Progenitor cell of endocrine pancreas (in vitro differentiated cells): Measurements from ENCODE around the gene MS4A10. TPM values are rescaled to one million over a fixed set of nuclear protein-coding genes. Genes with fewer than 3 reads are reported as not detected.

Experiments used
- DNase-seq: peaks from one replicate; pipeline ENCODE4 v3.0.0; 2021; ENCODE audit warnings: low spot score; ENCODE audit not compliant: unreplicated experiment
- H3K27ac Mint-ChIP-seq: 2 replicates; pipeline ENCODE4 v1.8.0; 2021; ENCODE audit warnings: mild to moderate bottlenecking, moderate library complexity, mixed read lengths
- H3K27me3 Mint-ChIP-seq: 2 replicates; pipeline ENCODE4 v1.8.0; 2021; ENCODE audit warnings: mixed read lengths
- H3K36me3 Mint-ChIP-seq: 2 replicates; pipeline ENCODE4 v1.8.0; 2022; ENCODE audit warnings: mixed read lengths; ENCODE audit not compliant: insufficient read depth
- H3K4me1 Mint-ChIP-seq: 2 replicates; pipeline ENCODE4 v1.8.0; 2021; ENCODE audit warnings: low read depth, mixed read lengths
- H3K4me3 Mint-ChIP-seq: 2 replicates; pipeline ENCODE4 v1.8.0; 2021; ENCODE audit warnings: low read depth, mild to moderate bottlenecking, moderate library complexity, mixed read lengths
- H3K9me3 Mint-ChIP-seq: 2 replicates; pipeline ENCODE4 v1.8.0; 2021; ENCODE audit warnings: low read depth, mixed read lengths
- total RNA-seq: library from RNA; stranded (reverse); gene quantifications from 2 replicates; pipeline ENCODE4 v1.2.1, GENCODE V29; 2021
- TF ChIP-seq, protein P1 (sequence below): fragments of 200-600 bp; sonication (generic); IDR thresholded peaks from one replicate; pipeline ENCODE4 v1.5.0; 2021; ENCODE audit warnings: antibody characterized with exemption, mild to moderate bottlenecking; ENCODE audit not compliant: unreplicated experiment

Gene MS4A10
- total RNA-seq, 1 donor from 2014 or later, result not detected

DNA sequence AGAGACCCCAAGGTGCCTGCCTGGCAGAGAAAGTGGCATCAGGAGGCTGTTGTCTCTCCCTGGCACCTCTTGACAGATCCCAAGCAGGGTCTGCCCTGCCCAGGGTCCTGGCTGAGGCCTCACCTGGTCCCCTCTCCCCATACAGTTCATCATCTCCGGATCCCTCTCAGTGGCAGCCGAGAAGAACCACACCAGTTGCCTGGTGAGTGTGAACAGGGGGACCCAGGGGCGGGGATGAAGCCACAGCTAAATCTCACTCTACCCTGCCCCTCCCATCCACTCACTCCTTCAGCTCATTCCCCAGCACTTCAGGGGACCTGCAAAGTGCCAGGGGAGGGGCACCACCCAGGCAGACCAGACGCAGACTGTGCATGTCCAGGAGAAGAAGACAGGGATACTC is 14.0 kb upstream of the MS4A10 start:
- TF ChIP-seq, protein P1, sequence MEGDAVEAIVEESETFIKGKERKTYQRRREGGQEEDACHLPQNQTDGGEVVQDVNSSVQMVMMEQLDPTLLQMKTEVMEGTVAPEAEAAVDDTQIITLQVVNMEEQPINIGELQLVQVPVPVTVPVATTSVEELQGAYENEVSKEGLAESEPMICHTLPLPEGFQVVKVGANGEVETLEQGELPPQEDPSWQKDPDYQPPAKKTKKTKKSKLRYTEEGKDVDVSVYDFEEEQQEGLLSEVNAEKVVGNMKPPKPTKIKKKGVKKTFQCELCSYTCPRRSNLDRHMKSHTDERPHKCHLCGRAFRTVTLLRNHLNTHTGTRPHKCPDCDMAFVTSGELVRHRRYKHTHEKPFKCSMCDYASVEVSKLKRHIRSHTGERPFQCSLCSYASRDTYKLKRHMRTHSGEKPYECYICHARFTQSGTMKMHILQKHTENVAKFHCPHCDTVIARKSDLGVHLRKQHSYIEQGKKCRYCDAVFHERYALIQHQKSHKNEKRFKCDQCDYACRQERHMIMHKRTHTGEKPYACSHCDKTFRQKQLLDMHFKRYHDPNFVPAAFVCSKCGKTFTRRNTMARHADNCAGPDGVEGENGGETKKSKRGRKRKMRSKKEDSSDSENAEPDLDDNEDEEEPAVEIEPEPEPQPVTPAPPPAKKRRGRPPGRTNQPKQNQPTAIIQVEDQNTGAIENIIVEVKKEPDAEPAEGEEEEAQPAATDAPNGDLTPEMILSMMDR, result no peak
- H3K4me1 Mint-ChIP-seq, result peaks cover 2% of the 10 kb centered on the region
- H3K27me3 Mint-ChIP-seq, result peaks cover 34% of the 10 kb centered on the region
- no peaks in the 10 kb centered on the region for H3K36me3 Mint-ChIP-seq
- no peaks in the 10 kb centered on the region for H3K9me3 Mint-ChIP-seq
- H3K4me3 Mint-ChIP-seq, result no peak overlapping the region
- no peak for DNase-seq
- H3K27ac Mint-ChIP-seq, result no peak overlapping the region

DNA sequence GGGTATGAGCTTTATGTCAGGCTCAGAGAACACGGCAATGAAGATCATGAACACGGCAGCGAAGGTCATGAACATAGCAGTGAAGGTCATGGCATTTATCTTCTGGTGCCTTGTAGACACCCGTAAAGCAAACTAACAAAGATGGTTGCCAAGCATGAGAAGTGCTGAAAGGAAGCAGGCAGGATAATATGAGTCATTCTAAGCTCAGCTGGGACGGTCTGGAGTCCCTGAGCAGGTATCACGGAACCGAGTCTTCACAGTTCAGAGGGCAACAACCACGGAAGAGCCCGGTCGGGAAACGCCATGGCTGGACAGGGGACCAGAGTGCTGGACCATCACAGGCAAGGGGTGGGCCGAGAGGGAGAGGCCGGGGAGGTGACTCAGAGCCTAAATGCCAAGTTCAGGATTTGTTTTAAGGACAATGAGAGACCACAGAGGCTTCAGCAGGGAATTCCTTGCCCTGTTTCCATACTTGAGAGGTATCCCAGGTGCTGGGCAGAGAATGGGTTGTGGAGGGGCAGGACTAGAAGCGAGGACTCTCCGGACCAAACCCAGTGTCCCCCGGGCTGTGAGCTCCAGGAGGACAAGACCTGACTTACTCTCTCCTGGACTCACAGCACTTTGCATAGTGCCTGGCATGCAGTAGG is 13.1 kb upstream of the MS4A10 start:
- Mint-ChIP-seq H3K4me1 (peaks cover 2% of the 10 kb centered on the region), H3K9me3 (no peaks in the 10 kb centered on the region), H3K36me3 (no peaks in the 10 kb centered on the region), H3K27me3 (peaks cover 29% of the 10 kb centered on the region), H3K27ac (no peak overlapping the region), H3K4me3 (no peak overlapping the region)
- TF ChIP-seq, protein P1, result no peak
- DNase-seq, result no peak

DNA sequence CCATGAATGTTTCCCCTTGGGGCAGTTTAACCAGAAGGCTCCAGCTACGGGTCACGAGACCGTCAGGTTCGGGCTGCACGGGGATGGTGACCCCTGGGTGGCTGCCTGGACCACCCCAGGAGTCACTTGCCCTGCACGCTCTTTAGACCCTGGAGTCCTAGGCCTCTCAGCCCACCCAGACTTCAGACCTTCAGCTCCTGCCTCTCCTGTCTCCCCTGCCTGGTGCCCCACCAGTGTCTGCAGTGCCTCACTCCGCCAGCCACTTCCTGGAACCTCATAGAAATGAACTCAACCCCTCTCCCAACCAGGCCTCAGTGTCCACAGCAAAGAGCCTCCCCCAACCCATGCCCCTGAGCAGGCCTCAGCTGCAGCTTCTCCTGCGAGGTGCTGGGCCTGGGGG is 12.5 kb upstream of the MS4A10 start:
- Mint-ChIP-seq H3K9me3 (no peaks in the 10 kb centered on the region), H3K36me3 (no peaks in the 10 kb centered on the region), H3K27me3 (peaks cover 33% of the 10 kb centered on the region), H3K4me1 (peaks cover 2% of the 10 kb centered on the region), H3K4me3 (no peak overlapping the region), H3K27ac (no peak overlapping the region)
- DNase-seq, result no peak
- TF ChIP-seq, protein P1, result no peak

DNA sequence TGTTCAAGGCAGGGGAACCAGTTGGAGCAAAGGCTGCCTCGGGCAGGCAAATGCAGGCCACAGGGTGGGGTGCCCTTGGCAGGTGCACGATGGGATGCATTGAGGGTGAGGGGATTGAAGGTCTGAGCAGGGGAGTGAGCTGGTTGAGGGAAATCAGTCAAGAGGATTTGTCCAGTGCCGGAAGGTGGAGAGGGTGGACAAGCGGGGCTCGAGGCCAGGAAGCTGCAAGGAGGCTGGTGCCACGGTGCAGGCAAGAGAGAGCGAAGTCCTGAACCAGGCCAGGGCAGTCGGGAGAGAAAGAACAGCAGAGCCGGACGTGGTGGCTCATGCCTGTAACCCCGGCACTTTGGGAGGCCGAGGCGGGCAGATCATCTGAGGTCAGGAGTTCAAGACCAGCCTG is 10.4 kb upstream of the MS4A10 start:
- Mint-ChIP-seq H3K4me1 (peaks cover 2% of the 10 kb centered on the region), H3K9me3 (no peaks in the 10 kb centered on the region), H3K27me3 (peaks cover 27% of the 10 kb centered on the region), H3K36me3 (no peaks in the 10 kb centered on the region), H3K27ac (peak overlapping the region; percentile 84), H3K4me3 (no peak overlapping the region)
- TF ChIP-seq, protein P1, result no peak
- DNase-seq, result no peak

DNA sequence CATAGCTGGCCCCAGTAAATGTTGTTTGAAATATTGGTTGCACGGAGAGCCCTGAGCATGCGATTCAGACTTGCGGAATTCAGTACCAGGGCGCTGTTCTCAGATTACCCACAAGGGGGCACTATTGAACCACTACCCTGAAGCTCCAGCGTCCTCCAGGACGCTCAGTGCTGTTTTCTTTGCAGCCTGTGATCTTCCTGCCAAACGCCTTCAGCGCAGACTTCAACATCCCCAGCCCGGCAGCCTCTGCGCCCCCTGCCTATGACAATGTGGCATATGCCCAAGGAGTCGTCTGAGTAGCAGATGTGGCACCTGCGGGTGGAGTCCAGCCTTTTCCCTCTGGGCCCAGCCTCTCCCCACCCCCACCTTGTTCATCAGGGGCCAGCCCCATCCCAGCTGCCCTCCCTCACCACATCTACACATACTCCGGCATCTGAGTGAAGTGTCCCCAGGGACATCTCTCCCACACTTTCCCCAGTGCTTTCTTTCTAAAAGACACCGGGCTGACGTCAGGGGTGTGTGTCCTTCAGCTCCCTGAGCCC is 9.6 kb upstream of the MS4A10 start:
- peak overlapping the region; percentile 18 for H3K27ac Mint-ChIP-seq
- H3K4me3 Mint-ChIP-seq, result no peak overlapping the region
- DNase-seq, result peak; percentile 78
- peaks cover 27% of the 10 kb centered on the region for H3K27me3 Mint-ChIP-seq
- no peaks in the 10 kb centered on the region for H3K9me3 Mint-ChIP-seq
- TF ChIP-seq, protein P1, result peak; percentile 95
- no peaks in the 10 kb centered on the region for H3K36me3 Mint-ChIP-seq
- peaks cover 2% of the 10 kb centered on the region for H3K4me1 Mint-ChIP-seq
